Measurements from ENCODE around the gene PHF13.
A peak's percentile ranks its signal among the peaks of the same experiment; 100 is the strongest.

PHF13 gene

GRCh38 chr1:6603915-6604558, 9.5 kb upstream of the PHF13 start:
- DNase-seq (ENCODE audit: extremely low spot score): no peak
- TF ChIP-seq CTCF (IDR thresholded peaks at IDR 0.05; ENCODE audit: control extremely low read depth, extremely low read depth, low read depth, missing control alignments): no peak
- ChIA-PET CTCF (interaction anchor here (1.0 to 1.9 kb wide), 4 partner anchors 14 to 50 kb away, joined by 4 to 6 read pairs (median 4); partner anchors contain the start of gene NOL9), POLR2A (interaction anchor here (0.9 kb wide), 1 partner anchor 24 kb away, joined by 3 read pairs; the partner anchor contains the start of gene ZBTB48)

GRCh38 chr1:6612641-6613360, 730 bp upstream of the PHF13 start:
- TF ChIP-seq CTCF (IDR thresholded peaks at IDR 0.05; ENCODE audit: control extremely low read depth, extremely low read depth, low read depth, missing control alignments): no peak
- DNase-seq (ENCODE audit: extremely low spot score): peak; percentile 76
- POLR2A ChIA-PET: no interaction called here
- CTCF ChIA-PET: interaction anchor here (0.9 to 1.8 kb wide), 3 partner anchors 11 to 59 kb away, joined by 3 to 4 read pairs (median 4); partner anchors contain the start of gene NOL9

GRCh38 chr1:6614019-6614928, 743 bp downstream of the PHF13 start:
- POLR2A ChIA-PET: no interaction called here

GRCh38 chr1:6614929-6615785, 1.6 kb downstream of the PHF13 start:
- CTCF ChIA-PET: interaction anchor here (0.7 to 1.3 kb wide), 4 partner anchors 9 to 61 kb away, joined by 3 to 4 read pairs (median 3); partner anchors contain the start of genes NOL9 and THAP3
- POLR2A ChIA-PET: no interaction called here
- DNase-seq (ENCODE audit: extremely low spot score): no peak
- TF ChIP-seq CTCF (IDR thresholded peaks at IDR 0.05; ENCODE audit: control extremely low read depth, extremely low read depth, low read depth, missing control alignments): no peak

More at GRCh38 chr1:6614019-6614928, 743 bp downstream of the PHF13 start:
- peak; percentile 84 for DNase-seq (ENCODE audit: extremely low spot score)
- TF ChIP-seq CTCF (IDR thresholded peaks at IDR 0.05; ENCODE audit: control extremely low read depth, extremely low read depth, low read depth, missing control alignments): no peak
- CTCF ChIA-PET: no interaction called here

GRCh38 chr1:6619045-6619444, 5.5 kb downstream of the PHF13 start:
- POLR2A ChIA-PET: no interaction called here
- CTCF ChIA-PET: interaction anchor here (1.0 kb wide), 1 partner anchor 15 kb away, joined by 3 read pairs; no protein-coding TSS in a partner anchor
- no peak for DNase-seq (ENCODE audit: extremely low spot score)
- TF ChIP-seq CTCF (IDR thresholded peaks at IDR 0.05; ENCODE audit: control extremely low read depth, extremely low read depth, low read depth, missing control alignments): no peak

Measured in GM10248 (cell line).